ENCODE measurements around the gene ELP1.

The ELP1 gene

DNA sequence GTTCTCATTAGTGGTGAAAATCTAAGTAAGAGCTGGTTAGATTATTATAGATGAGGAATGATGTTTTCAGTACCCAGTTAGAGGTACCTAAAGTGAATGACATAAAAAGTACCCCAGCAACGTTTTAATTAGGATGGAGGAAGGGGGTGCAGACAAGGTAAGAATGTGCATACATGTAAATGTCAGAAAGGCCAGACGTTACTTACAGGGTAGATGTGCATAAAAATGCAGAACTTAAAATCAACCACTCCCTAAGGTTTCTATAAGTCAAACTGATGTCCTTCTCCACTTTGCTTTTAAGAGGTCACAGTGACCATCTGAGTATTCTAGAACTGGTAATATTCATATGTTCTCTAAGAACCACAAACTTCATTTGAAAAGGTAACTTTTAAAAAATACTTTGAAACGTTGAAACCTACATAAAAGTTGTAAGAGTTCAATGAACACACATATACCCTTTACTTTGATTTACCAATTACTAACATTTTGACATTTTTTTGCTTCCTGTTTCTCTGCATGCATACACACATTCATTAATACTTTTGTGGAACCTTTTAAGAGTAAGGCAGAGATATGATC lies 53.1 kb downstream of the ELP1 start:
- no peak for DNase-seq

GRCh38 chr9:108877524-108877923 lies 56.4 kb downstream of the ELP1 start:
- no peak for DNase-seq

DNA sequence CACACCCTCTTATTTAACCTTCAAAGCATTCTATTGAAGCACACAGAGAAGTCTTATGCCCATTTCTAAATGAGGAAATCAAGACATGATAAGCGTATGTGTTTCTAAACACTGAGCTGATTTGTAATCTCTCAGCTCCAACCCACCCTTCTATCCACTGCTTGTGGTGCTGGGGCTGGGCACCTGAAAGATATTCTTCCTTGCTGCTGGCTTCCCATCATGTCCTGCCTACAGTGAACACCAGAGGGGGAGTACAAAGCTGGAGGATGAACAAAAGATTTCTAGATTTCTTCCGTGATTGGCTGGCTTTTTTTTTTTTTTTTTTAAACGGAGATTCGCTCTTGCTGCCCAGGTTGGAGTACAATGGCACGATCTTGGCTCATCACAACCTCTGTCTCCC lies 57.5 kb downstream of the ELP1 start:
- DNase-seq: no peak

GRCh38 chr9:108874058-108874788 lies 59.7 kb downstream of the ELP1 start:
- no peak for DNase-seq

- DNase-seq: no peak
Measured at GRCh38 chr9:108869092-108869725, 64.7 kb downstream of the ELP1 start.

DNA sequence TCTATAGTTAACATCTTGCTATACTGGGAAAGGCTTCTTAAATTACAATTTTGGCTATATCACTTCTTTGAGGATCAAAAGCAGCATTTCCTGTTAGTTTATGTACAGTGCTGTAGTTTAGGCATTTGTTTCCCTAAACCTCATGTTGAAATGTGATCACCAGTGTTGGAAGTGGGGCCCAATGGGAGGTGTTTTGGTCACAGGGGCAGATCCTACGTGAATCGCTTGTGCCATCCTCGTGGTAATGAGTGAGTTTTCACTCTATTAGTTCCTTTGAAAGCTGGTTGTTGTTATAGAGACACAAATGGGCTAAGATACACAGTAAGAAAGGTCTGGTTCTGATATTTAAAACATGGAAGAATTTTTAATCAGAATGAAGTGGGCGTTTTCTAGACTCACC lies 66.1 kb downstream of the ELP1 start:
- DNase-seq: no peak

DNA sequence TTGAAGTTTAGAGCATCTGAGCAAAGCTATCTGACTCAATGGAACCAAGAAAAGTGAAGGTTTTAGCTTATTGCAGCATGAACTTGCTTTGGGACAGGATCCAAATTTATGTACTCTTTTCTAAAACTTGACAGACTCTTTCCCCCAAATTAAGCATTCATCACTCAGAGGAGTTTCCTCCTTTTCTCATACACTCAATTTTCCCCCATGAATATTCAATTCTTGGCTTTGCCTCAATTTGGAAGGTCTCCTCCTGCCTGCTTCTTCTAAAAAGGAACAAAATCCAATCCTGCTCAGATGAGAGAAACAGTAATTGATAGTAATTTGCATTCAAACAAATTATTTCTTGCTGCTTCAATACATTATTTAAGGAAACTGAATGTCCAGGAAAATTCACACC lies 66.8 kb downstream of the ELP1 start:
- no peak for DNase-seq

DNA sequence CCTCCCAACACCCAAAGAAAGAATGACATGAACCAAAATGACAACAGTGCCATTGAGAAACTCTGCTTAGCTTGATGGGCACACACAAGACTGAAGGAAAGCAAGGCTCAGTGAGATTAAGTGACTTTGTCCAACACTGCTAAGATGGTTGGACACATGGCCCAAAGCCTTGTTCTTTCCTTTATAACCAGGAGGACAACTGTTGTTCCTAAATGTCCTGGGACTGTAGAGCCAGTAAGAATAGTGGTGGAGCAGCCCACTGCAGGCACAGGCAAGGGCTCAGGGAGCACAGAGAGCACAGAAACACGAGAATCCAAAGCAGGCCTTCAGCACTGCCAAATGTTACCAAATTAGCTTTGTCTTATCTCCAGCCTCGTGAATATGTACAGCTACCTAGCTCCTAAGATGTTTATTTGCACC lies 67.9 kb downstream of the ELP1 start:
- DNase-seq: no peak

DNA sequence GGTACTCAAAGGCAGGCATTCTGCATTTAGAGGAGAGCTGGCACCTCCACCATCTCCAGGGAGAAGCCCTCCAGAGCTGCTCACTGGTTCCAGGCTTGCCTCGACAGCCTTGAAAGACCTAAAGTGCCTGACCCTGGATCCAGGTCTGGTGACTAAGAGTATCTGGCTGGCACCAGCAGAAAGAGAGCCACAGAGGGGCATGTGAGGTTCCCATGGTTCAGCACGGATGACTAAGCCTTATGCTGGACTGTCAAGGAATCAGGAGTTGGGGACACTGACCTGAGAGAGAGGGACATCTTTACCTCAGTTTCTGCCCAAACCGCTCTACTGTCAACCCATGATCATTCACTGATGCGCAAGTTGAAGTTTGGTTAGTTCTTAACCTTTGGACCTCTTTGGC lies 68.9 kb downstream of the ELP1 start:
- no peak for DNase-seq

- no peak for DNase-seq
Measured at GRCh38 chr9:108864446-108864845, 69.5 kb downstream of the ELP1 start.

- DNase-seq: no peak
Measured at GRCh38 chr9:108863891-108864290, 70.0 kb downstream of the ELP1 start.

DNA sequence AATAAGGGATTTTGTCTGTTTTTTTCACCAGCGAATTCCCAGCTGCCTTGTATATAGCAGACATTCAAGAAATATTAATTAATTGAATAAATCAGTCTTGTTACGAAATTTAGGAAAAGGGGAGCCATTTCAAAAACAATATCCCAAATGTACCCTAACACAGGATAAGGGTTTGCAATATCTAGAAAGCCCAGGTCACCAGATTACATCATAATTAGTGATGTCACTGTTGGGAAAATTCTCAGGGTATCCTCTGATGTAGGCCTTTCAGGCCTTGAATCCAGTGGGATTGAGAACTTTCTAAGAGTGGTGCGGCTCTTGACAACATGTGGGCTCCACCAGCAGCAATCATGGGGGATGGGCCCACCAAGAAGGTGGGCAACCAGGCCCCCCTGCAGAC lies 71.9 kb downstream of the ELP1 start, which contains the start of gene ACTL7A:
TSS of gene ACTL7A (plus strand) at position 270 of the 400 bp plus-strand sequence. CDS start at position 327, 57 bp downstream.
- DNase-seq: no peak

DNA sequence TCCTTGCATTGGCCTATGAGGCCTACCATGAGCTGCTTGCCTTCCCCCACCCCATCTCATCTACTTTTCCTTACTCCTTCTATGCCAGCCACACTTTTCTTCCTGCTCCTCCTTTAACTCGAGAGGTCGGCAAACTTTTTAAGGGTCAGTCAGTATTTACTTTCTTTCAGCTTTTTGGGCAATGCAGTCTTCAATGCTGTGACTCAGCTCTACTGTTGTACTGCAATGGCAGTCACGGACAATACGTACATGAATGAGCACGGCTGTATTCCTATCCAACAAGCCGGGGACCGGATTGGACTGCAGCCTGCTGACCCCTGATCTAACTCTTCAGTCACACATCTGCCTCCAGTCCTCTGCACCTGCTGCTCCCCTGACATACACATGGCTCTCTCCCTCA lies 72.5 kb downstream of the ELP1 start:
- no peak for DNase-seq

DNA sequence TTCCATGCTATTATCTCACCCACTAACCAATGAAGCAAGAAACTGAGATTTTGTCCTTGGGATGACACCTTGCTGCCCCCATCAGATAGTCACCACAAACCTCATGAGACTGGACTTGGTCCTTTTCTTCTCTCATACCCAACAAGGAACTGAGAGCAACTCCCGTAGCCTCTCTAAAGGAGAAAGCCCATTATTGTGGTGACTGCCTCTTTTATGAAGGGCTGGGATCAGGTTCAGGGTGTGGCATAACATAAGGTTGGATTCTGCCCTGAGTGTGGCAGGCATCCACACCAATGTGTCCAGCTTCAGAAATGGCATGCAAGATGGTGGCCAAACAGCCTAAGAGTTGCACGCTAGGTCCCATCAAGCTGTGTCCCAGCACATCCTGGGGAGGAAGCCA lies 73.2 kb downstream of the ELP1 start:
- DNase-seq: no peak

DNA sequence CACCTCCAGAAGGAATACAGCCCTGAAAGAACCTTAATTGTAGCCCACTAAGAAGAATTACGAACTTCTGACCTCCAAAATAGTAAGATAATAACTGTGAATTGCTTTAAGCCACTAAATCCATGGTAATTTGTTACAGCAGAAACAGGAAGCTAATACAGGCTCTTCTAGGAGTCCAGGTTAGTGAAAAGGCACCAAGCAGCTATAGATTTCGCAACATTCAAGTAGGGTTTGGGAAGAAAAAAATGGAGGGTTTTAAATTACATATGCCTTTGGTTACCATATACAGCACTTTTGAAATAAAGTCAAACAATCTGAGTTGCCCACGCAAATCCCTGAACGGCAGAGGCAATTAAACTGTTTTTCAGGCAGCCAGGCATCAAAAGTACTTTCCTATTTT lies 73.6 kb downstream of the ELP1 start:
- DNase-seq: no peak

DNA sequence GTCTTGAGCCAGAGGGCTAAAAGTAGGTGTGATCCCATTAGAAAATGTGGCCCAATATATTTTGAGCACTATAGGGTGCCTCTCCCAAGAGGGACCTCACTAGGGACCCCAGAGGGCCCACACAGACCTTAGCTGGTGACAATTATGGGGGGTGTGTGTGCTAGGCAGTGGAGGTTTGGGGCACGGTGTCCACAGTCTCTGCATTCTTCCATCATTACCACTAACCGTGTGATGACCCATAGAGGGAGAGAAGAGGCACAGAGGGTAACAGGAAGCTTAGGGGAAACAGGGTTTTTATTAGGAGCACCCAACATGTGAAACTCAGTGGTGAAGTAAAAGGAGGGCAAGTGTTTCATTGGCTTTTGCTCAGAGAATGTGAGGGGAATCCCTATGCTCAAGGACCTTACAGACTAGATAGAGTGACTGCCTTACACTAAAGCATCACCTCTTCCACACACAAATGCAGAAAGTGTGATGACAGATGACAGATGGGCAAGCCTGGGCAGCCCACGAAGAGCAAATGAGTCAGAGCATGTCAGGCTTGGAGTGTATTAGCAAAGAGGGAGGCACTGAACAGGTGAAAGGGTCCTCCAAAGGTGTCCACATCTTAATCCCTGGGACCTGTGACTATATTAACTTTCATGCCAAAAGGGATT lies 74.3 kb downstream of the ELP1 start:
- no peak for DNase-seq

DNA sequence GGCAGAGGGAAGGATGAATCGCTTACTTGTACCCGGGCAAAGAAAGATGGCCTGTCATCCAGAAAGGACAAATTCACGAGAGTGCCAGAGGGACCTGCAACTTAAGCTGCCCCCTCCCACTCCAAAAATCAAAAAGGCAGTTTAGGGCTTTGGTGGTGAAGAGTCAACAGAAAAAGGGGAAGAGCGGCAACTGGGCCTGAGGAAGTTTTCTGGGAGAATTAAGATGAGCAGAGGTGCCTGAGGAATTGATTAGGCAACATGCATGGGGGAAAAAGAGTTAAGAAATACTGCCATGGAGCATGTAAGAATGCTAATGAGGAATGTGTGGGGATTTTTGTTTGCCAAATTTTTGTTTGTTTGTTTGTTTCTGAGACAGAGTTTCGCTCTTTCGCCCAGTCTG lies 76.4 kb downstream of the ELP1 start:
- DNase-seq: no peak

DNA sequence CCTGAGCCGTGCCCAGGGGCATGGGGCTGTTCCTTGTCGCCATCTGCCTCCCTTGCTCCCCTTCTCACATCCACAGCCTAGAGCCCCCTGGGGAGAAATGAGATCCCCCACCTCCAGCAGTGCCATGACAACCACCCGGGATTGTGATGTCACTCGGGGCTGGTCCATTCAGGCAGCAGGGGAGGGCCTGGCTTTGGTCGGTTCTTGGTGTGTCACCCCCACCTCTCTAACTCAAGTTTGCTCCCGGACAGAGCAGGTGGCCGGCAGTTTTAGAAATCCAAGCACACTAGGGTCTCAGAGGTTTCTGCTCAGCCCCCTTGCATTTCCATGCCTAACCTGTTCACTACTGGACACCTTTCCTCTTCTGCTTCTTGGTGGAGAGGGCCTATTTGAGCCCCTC lies 78.0 kb downstream of the ELP1 start, which contains the start of gene ACTL7B:
TSS of gene ACTL7B (minus strand) at position 99 of the 400 bp plus-strand sequence. CDS start at position 43, 56 bp downstream.
- no peak for DNase-seq

DNA sequence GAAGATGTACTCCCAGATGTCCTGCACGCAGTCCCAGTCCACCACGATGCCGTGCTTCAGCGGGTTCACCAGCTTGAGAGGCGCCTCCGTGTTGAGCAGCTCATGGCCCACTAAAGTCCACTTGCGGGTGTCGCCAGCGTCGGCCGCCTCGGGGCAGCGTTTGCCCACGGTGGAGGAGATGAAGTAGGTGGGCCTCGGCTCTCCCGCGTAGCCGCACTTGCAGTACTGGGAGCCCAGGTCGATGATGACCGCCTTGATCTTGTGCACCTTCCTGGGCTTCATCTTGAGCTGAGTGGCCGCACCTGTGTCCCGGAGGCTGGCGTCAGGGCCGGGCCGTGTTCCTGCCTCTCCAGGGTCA lies 78.4 kb downstream of the ELP1 start:
- no peak for DNase-seq

- no peak for DNase-seq
Measured at GRCh38 chr9:108854641-108855528, 79.0 kb downstream of the ELP1 start.

GRCh38 chr9:108854094-108854493 lies 79.8 kb downstream of the ELP1 start:
- DNase-seq: no peak

GRCh38 chr9:108852079-108852478 lies 81.8 kb downstream of the ELP1 start:
- DNase-seq: no peak

- no peak for DNase-seq
Measured at GRCh38 chr9:108851138-108851537, 82.8 kb downstream of the ELP1 start.
